Left lung (tissue), 10 donors: ENCODE results near the gene KLK8. TPM values are rescaled to one million over a fixed set of nuclear protein-coding genes. Genes with fewer than 3 reads are reported as not detected.

Source experiments
- ATAC-seq: fragments of 200-7000 bp; cut with Tn5 transposase; one replicate; pipeline ENCODE4 v1.9.1; 2020; ENCODE audit warnings: moderate library complexity
- DNase-seq, 4 donors: peaks; one replicate each; pipeline ENCODE4 v3.0.0-alpha.2; 2013 to 2020
- H3K27ac ChIP-seq, 2 donors: fragments of 200-600 bp; sonication (generic) in 1 of 2; one replicate each; pipeline versions ENCODE4 v1.5.0 to v1.8.0; 2020 to 2021
- H3K27me3 ChIP-seq, 2 donors: fragments of 200-600 bp; sonication (generic) in 1 of 2; one replicate each; pipeline versions ENCODE4 v1.5.0 to v1.8.0; 2020 to 2021
- H3K36me3 ChIP-seq, 2 donors: fragments of 200-600 bp; sonication (generic) in 1 of 2; one replicate each; pipeline versions ENCODE4 v1.5.0 to v1.8.0; 2020 to 2021
- H3K4me1 ChIP-seq, 2 donors: fragments of 200-600 bp; one replicate each; pipeline ENCODE4 v1.8.0; 2021
- H3K4me3 ChIP-seq, 2 donors: fragments of 200-600 bp; sonication (generic) in 1 of 2; one replicate each; pipeline versions ENCODE4 v1.5.0 to v1.8.0; 2020 to 2021; ENCODE audit warnings: mild to moderate bottlenecking in 1 of 2
- H3K9me3 ChIP-seq, 2 donors: fragments of 200-600 bp; sonication (generic) in 1 of 2; one replicate each; pipeline versions ENCODE4 v1.5.0 to v1.8.0; 2020 to 2021
- intact Hi-C, 2 donors: fragments of 100-400 bp; cut with DNase I; formaldehyde crosslinking; loops; one replicate each; pipeline versions ENCODE4 v1.11.2 to v1.14.2; 2022
- polyA plus RNA-seq, 6 donors: library from polyadenylated mRNA; unstranded; fragments of 120-200 nt; gene quantifications; one replicate each; pipeline ENCODE4 v1.2.1, GENCODE V29; 2013; ENCODE audit not compliant: insufficient read length in 6 of 6
- total RNA-seq, 2 donors: library from RNA; stranded (reverse); fragmentation: NEBNext Ultra II Directional; extraction: Animal tissue kit (Norgen Biotek cat#: 25700); gene quantifications; one replicate each; pipeline ENCODE4 v1.2.1, GENCODE V29; 2021
- TF ChIP-seq, protein P1 (sequence below), 2 donors: fragments of 200-600 bp; sonication (generic) in 1 of 2; IDR thresholded peaks; one replicate each; pipeline versions ENCODE4 v1.5.0 to v1.8.0; 2021; ENCODE audit warnings: antibody characterized with exemption in 2 of 2
- donor health status: DM: no; HTN: yes; CAD: no.
- donor health status: DM: no; HTN: no; CAD: no.

Gene KLK8
- total and polyA plus RNA-seq, 8 donors: 0.24 TPM; not detected in 7

DNA sequence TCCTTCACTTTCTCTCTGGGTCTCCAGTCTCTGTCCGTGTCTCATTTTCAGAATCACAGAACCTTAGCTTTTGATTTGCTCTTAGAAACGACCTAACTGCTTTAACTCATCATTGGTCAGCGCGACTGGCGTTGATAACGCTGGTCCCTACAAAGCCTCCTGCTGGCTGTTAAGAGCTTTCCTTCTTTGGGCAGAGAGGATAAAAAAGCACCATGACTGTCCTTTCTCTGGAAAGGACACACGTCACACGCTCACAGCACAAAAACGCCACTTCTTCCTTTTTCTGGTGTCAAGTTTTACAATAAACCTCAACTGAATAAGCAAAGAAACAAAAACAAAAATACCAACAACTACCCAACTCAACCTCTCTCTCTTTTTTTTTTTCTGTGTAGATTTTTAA, 35.1 kb upstream of the KLK8 start:
- H3K27me3 ChIP-seq: peaks cover 0 to 23% of the 10 kb centered on the region in 2 donors
- intact Hi-C loops: no loop called here
- no peak overlapping the region for H3K27ac ChIP-seq
- no peak overlapping the region for H3K4me3 ChIP-seq
- H3K4me1 ChIP-seq: no peaks in the 10 kb centered on the region
- TF ChIP-seq, protein P1, sequence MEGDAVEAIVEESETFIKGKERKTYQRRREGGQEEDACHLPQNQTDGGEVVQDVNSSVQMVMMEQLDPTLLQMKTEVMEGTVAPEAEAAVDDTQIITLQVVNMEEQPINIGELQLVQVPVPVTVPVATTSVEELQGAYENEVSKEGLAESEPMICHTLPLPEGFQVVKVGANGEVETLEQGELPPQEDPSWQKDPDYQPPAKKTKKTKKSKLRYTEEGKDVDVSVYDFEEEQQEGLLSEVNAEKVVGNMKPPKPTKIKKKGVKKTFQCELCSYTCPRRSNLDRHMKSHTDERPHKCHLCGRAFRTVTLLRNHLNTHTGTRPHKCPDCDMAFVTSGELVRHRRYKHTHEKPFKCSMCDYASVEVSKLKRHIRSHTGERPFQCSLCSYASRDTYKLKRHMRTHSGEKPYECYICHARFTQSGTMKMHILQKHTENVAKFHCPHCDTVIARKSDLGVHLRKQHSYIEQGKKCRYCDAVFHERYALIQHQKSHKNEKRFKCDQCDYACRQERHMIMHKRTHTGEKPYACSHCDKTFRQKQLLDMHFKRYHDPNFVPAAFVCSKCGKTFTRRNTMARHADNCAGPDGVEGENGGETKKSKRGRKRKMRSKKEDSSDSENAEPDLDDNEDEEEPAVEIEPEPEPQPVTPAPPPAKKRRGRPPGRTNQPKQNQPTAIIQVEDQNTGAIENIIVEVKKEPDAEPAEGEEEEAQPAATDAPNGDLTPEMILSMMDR (IDR thresholded peaks at IDR 0.05): no peak
- ATAC-seq (no peak), DNase-seq (no peak)
- H3K36me3 ChIP-seq: no peaks in the 10 kb centered on the region
- no peaks in the 10 kb centered on the region for H3K9me3 ChIP-seq

GRCh38 chr19:51034704-51035103, 33.3 kb upstream of the KLK8 start, which contains the start of gene KLK12:
TSS of gene KLK12 (minus strand) at chr19:51035002. CDS start at chr19:51034621, 381 bp downstream.
- intact Hi-C loops: no loop called here
- Histone ChIP-seq H3K4me1 (no peaks in the 10 kb centered on the region), H3K36me3 (no peaks in the 10 kb centered on the region), H3K9me3 (no peaks in the 10 kb centered on the region), H3K4me3 (no peak within 1 kb of the TSS), H3K27ac (no peak within 1 kb of the TSS), H3K27me3 (peaks cover 0 to 37% of the 10 kb centered on the region in 2 donors)
- no peak for ATAC-seq
- TF ChIP-seq, protein P1 (IDR thresholded peaks at IDR 0.05): no peak
- no peak for DNase-seq

DNA sequence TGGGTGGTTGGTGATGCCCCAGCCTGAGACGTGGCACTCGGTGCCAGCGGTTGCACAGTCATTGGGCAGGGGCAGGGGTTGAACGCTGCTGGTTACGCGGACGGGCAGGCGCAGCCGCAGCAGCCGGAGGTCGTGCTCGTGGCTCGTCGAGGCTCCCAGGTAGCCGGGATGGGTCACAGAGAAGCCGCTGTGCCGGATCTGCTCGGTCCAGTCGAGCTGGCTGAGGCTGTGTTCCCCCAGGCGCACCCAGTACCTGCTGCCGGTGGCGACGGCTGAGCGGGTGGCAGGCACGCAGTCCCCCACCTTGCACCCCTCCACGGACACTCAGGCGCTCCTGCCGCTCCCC, 30.4 kb upstream of the KLK8 start:
- Histone ChIP-seq H3K9me3 (no peaks in the 10 kb centered on the region), H3K27ac (no peak overlapping the region), H3K4me3 (no peak overlapping the region), H3K36me3 (no peaks in the 10 kb centered on the region), H3K4me1 (no peaks in the 10 kb centered on the region), H3K27me3 (peaks cover 0 to 64% of the 10 kb centered on the region in 2 donors)
- TF ChIP-seq, protein P1 (IDR thresholded peaks at IDR 0.05): no peak
- intact Hi-C loops: no loop called here
- DNase-seq (no peak), ATAC-seq (no peak)

- DNase-seq: no peak
- Histone ChIP-seq H3K4me3 (no peak overlapping the region), H3K9me3 (no peaks in the 10 kb centered on the region), H3K4me1 (no peaks in the 10 kb centered on the region), H3K36me3 (no peaks in the 10 kb centered on the region), H3K27ac (no peak overlapping the region), H3K27me3 (peaks cover 0 to 69% of the 10 kb centered on the region in 2 donors)
- ATAC-seq: no peak
- TF ChIP-seq, protein P1 (IDR thresholded peaks at IDR 0.05): no peak
- intact Hi-C loops: no loop called here
These were observed 29.9 kb upstream of the KLK8 start for GRCh38 chr19:51031220-51031879.

- Histone ChIP-seq H3K4me3 (no peak overlapping the region), H3K9me3 (no peaks in the 10 kb centered on the region), H3K4me1 (no peaks in the 10 kb centered on the region), H3K27ac (no peak overlapping the region), H3K36me3 (no peaks in the 10 kb centered on the region), H3K27me3 (peaks cover 2 to 77% of the 10 kb centered on the region in 2 donors)
- ATAC-seq (no peak), DNase-seq (no peak)
- TF ChIP-seq, protein P1 (IDR thresholded peaks at IDR 0.05): no peak
- intact Hi-C loops: no loop called here
These were observed 29.2 kb upstream of the KLK8 start for GRCh38 chr19:51030631-51031030.
